Psoas muscle (tissue), 8 donors: ENCODE data around the gene HIF3A. TPM values are rescaled to one million over a fixed set of nuclear protein-coding genes. Genes with fewer than 3 reads are reported as not detected.

Experiments used
- ATAC-seq, 4 donors: fragments of 200-7000 bp; cut with Tn5 transposase; one replicate each; pipeline ENCODE4 v1.9.1; 2020; ENCODE audit warnings: moderate library complexity in 3 of 4, mild to moderate bottlenecking in 2 of 4
- DNase-seq, 2 donors: peaks; one replicate each; pipeline ENCODE4 v3.0.0-alpha.2; 2020
- H3K27ac ChIP-seq: fragments of 200-600 bp; one replicate; pipeline ENCODE4 v1.8.0; 2022
- H3K27me3 ChIP-seq, 3 donors: fragments of 200-600 bp in 1 of 3; one replicate each; pipeline versions ENCODE4 v1.6.1 to v1.8.0; 2013 to 2022; ENCODE audit warnings: low read length in 2 of 3, mild to moderate bottlenecking in 2 of 3, moderate library complexity in 1 of 3; ENCODE audit not compliant: insufficient read depth in 3 of 3
- H3K36me3 ChIP-seq, 2 donors: fragments of 200-600 bp in 1 of 2; one replicate each; pipeline versions ENCODE4 v1.6.1 to v1.8.0; 2013 to 2022; ENCODE audit warnings: low read depth in 1 of 2, mild to moderate bottlenecking in 1 of 2, moderate library complexity in 1 of 2; ENCODE audit not compliant: insufficient read depth in 1 of 2
- H3K4me1 ChIP-seq: fragments of 200-600 bp; one replicate; pipeline ENCODE4 v1.8.0; 2022
- H3K4me3 ChIP-seq: fragments of 200-600 bp; one replicate; pipeline ENCODE4 v1.8.0; 2022; ENCODE audit warnings: mild to moderate bottlenecking
- H3K9me3 ChIP-seq: fragments of 200-600 bp; one replicate; pipeline ENCODE4 v1.8.0; 2022
- CTCF ChIP-seq: fragments of 200-600 bp; IDR thresholded peaks from one replicate; pipeline ENCODE4 v1.8.0; 2022; ENCODE audit warnings: antibody characterized with exemption
- WGBS, 3 donors: extraction: QIAGEN DNeasy Blood & Tissue Kit; methylation state at CpG; one replicate each; pipeline versions ENCODE4 v1.1.6 to v1.1.7; 2013; 5-methylcytosine and 5-hydroxymethylcytosine counted together
- intact Hi-C, 2 donors: fragments of 100-400 bp; cut with DNase I; formaldehyde crosslinking; loops; one replicate each; pipeline versions ENCODE4 v1.11.0 to v1.14.2; 2022
- polyA plus RNA-seq, 3 donors: library from polyadenylated mRNA; stranded (reverse); fragments of 200-250 nt; gene quantifications; one replicate each; pipeline ENCODE4 v1.2.3, GENCODE V29; 2013
- total RNA-seq, 4 donors: library from RNA; stranded (reverse); fragmentation: NEBNext Ultra II Directional in 2 of 4; extraction: Animal tissue kit (Norgen Biotek cat#: 25700) in 2 of 4; gene quantifications; one replicate each; pipeline versions ENCODE4 v1.2.1 to v1.2.4, GENCODE V29; 2021 to 2023
- donor health status: healthy with polysubstance abuse.
- donor health status: DM: no; HTN: no; CAD: no; lungs with moderate emphysema.
- donor health status: Bipolar disorder and iron deficiency.
- donor health status: healthy.
- donor health status: DM: yes; HTN: yes; CAD: no.
- donor health status: DM: no; HTN: no; CAD: no.
- donor health status: DM: no; HTN: no; CAD: no.
- donor health status: DM: yes; HTN: yes; CAD: no.

HIF3A gene
- total and polyA plus RNA-seq, 7 donors = 1.6 to 20.4 (median 10.5) TPM

GRCh38 chr19:46368116-46368515, 71.3 kb downstream of the HIF3A start:
- Histone ChIP-seq H3K27ac (no peak overlapping the region), H3K27me3 (no peaks in the 10 kb centered on the region), H3K4me3 (no peak overlapping the region), H3K36me3 (peaks cover 2 to 44% of the 10 kb centered on the region in 2 donors), H3K4me1 (peaks cover 7% of the 10 kb centered on the region), H3K9me3 (no peaks in the 10 kb centered on the region)
- WGBS, 3 donors = 75 to 88% (median 76%) methylated on average over 7 of the region's 7 CpGs
- DNase-seq = no peak
- intact Hi-C loops = no loop called here
- no peak for ATAC-seq
- no peak for TF ChIP-seq CTCF

- Histone ChIP-seq H3K27me3 (no peaks in the 10 kb centered on the region), H3K9me3 (no peaks in the 10 kb centered on the region), H3K36me3 (peaks cover 0 to 30% of the 10 kb centered on the region in 2 donors), H3K27ac (no peak overlapping the region), H3K4me1 (peaks cover 21% of the 10 kb centered on the region), H3K4me3 (no peak overlapping the region)
- no peak for TF ChIP-seq CTCF
- ATAC-seq (no peak), DNase-seq (no peak)
- WGBS, 3 donors = 78 to 87% (median 84%) methylated on average over 5 to 7 of the region's 7 CpGs
- intact Hi-C loops = no loop called here
These were observed 73.0 kb downstream of the HIF3A start for GRCh38 chr19:46369817-46370216.

- Histone ChIP-seq H3K4me3 (no peak overlapping the region), H3K36me3 (peaks cover 0 to 28% of the 10 kb centered on the region in 2 donors), H3K27me3 (no peaks in the 10 kb centered on the region), H3K4me1 (peaks cover 21% of the 10 kb centered on the region), H3K27ac (no peak overlapping the region), H3K9me3 (no peaks in the 10 kb centered on the region)
- ATAC-seq (no peak), DNase-seq (no peak)
- WGBS, 3 donors = 75 to 79% (median 75%) methylated on average over 10 of the region's 10 CpGs
- intact Hi-C loops = no loop called here
- TF ChIP-seq CTCF = no peak
These were observed 74.6 kb downstream of the HIF3A start for GRCh38 chr19:46371371-46371901.

- H3K36me3 ChIP-seq = peaks cover 0 to 26% of the 10 kb centered on the region in 2 donors
- DNase-seq (no peak), ATAC-seq (no peak)
- H3K4me3 ChIP-seq = no peak overlapping the region
- 69 to 80% (median 73%) methylated on average over 11 of the region's 11 CpGs for WGBS, 3 donors
- intact Hi-C loops = no loop called here
- TF ChIP-seq CTCF = peak; percentile 7
- peaks cover 29% of the 10 kb centered on the region for H3K4me1 ChIP-seq
- peak overlapping the region; percentile 75 for H3K27ac ChIP-seq
- H3K27me3 ChIP-seq = no peaks in the 10 kb centered on the region
- no peaks in the 10 kb centered on the region for H3K9me3 ChIP-seq
These were observed 76.2 kb downstream of the HIF3A start for GRCh38 chr19:46372901-46373490.
